NT2/D1 (cell line): ENCODE measurements around the gene MYO7B.

Source experiments
- DNase-seq: peaks from one replicate; pipeline ENCODE4 v3.0.0-alpha.2; 2011; ENCODE audit warnings: low read depth, low spot score
- H3K27me3 ChIP-seq: 2 replicates; pipeline ENCODE4 v1.6.0; 2011; ENCODE audit warnings: mild to moderate bottlenecking; ENCODE audit not compliant: insufficient read length, insufficient read depth
- H3K36me3 ChIP-seq: 2 replicates; pipeline ENCODE4 v1.6.1; 2011; ENCODE audit warnings: mild to moderate bottlenecking, low read length, mixed read lengths; ENCODE audit not compliant: insufficient read depth, insufficient read length
- H3K4me1 ChIP-seq: 2 replicates; pipeline ENCODE4 v1.5.1; 2011; ENCODE audit not compliant: insufficient read depth, insufficient read length
- H3K4me3 ChIP-seq: 2 replicates; pipeline ENCODE4 v1.5.1; 2011; ENCODE audit warnings: low read depth; ENCODE audit not compliant: insufficient read length
- H3K9ac ChIP-seq: 2 replicates; pipeline ENCODE4 v1.6.0; 2011; ENCODE audit warnings: low read depth; ENCODE audit not compliant: insufficient read length
- H3K9me3 ChIP-seq: 2 replicates; pipeline ENCODE4 v1.5.1; 2011; ENCODE audit warnings: mild to moderate bottlenecking, low read length; ENCODE audit not compliant: insufficient read depth
- SUZ12 ChIP-seq: IDR thresholded peaks from 2 replicates; pipeline ENCODE4 v1.6.1; 2011; ENCODE audit not compliant: insufficient read length, insufficient read depth; ENCODE audit errors: extremely low read depth
- YY1 ChIP-seq: IDR thresholded peaks from 2 replicates; pipeline ENCODE4 v1.6.1; 2011; ENCODE audit not compliant: insufficient read length, insufficient read depth
- ZNF274 ChIP-seq: IDR thresholded peaks from 2 replicates; pipeline ENCODE4 v1.6.1; 2011; ENCODE audit warnings: mild to moderate bottlenecking, low read depth, low read length

Gene MYO7B

GRCh38 chr2:127623388-127624319 lies 88.2 kb downstream of the MYO7B start:
- Histone ChIP-seq H3K9ac (no peak overlapping the region), H3K36me3 (no peaks in the 10 kb centered on the region), H3K27me3 (no peaks in the 10 kb centered on the region), H3K4me3 (no peak overlapping the region), H3K4me1 (peaks cover 6% of the 10 kb centered on the region), H3K9me3 (no peaks in the 10 kb centered on the region)
- DNase-seq = no peak
- TF ChIP-seq ZNF274 (no peak), SUZ12 (no peak), YY1 (no peak)

GRCh38 chr2:127624320-127624755 lies 88.9 kb downstream of the MYO7B start:
- Histone ChIP-seq H3K27me3 (no peaks in the 10 kb centered on the region), H3K36me3 (no peaks in the 10 kb centered on the region), H3K4me1 (peaks cover 6% of the 10 kb centered on the region), H3K4me3 (no peak overlapping the region), H3K9ac (no peak overlapping the region), H3K9me3 (no peaks in the 10 kb centered on the region)
- DNase-seq = no peak
- TF ChIP-seq SUZ12 (no peak), ZNF274 (no peak), YY1 (no peak)

- no peaks in the 10 kb centered on the region for H3K36me3 ChIP-seq
- H3K9ac ChIP-seq = no peak overlapping the region
- no peaks in the 10 kb centered on the region for H3K27me3 ChIP-seq
Measured at GRCh38 chr2:127624756-127625571, 89.5 kb downstream of the MYO7B start.

GRCh38 chr2:127625572-127625951 lies 90.1 kb downstream of the MYO7B start:
- no peaks in the 10 kb centered on the region for H3K36me3 ChIP-seq
- no peaks in the 10 kb centered on the region for H3K27me3 ChIP-seq
- H3K9me3 ChIP-seq = no peaks in the 10 kb centered on the region
- DNase-seq = no peak
- H3K4me1 ChIP-seq = peaks cover 3% of the 10 kb centered on the region
- no peak overlapping the region for H3K4me3 ChIP-seq
- TF ChIP-seq YY1 = no peak
- TF ChIP-seq ZNF274 = no peak
- H3K9ac ChIP-seq = no peak overlapping the region

More at GRCh38 chr2:127624756-127625571, 89.5 kb downstream of the MYO7B start:
- peaks cover 3% of the 10 kb centered on the region for H3K4me1 ChIP-seq
- H3K9me3 ChIP-seq = no peaks in the 10 kb centered on the region
- no peak for TF ChIP-seq SUZ12
- no peak overlapping the region for H3K4me3 ChIP-seq
- DNase-seq = no peak

GRCh38 chr2:127626175-127626574 lies 90.7 kb downstream of the MYO7B start:
- peaks cover 3% of the 10 kb centered on the region for H3K4me1 ChIP-seq
- H3K27me3 ChIP-seq = no peaks in the 10 kb centered on the region
- H3K9ac ChIP-seq = no peak overlapping the region
- TF ChIP-seq ZNF274 (no peak), SUZ12 (no peak), YY1 (no peak)
- DNase-seq = no peak
- no peaks in the 10 kb centered on the region for H3K36me3 ChIP-seq
- no peaks in the 10 kb centered on the region for H3K9me3 ChIP-seq
- H3K4me3 ChIP-seq = no peak overlapping the region

GRCh38 chr2:127626917-127627739 lies 91.6 kb downstream of the MYO7B start:
- Histone ChIP-seq H3K9me3 (no peaks in the 10 kb centered on the region), H3K27me3 (no peaks in the 10 kb centered on the region), H3K4me3 (no peak overlapping the region), H3K4me1 (peaks cover 3% of the 10 kb centered on the region), H3K36me3 (no peaks in the 10 kb centered on the region), H3K9ac (no peak overlapping the region)
- DNase-seq = no peak
- TF ChIP-seq SUZ12 (no peak), ZNF274 (no peak), YY1 (no peak)
